Measurements from ENCODE around the gene RGL1.

Gene RGL1

GRCh38 chr1:183842795-183843144 is 37.9 kb downstream of the RGL1 start:
- H3K4me1 ChIP-seq (ENCODE audit: insufficient read depth, low read length, severe bottlenecking) = peaks cover 14% of the 10 kb centered on the region
- no peak overlapping the region for H2AFZ ChIP-seq (ENCODE audit: low read length)
- H3K79me2 ChIP-seq (ENCODE audit: insufficient read depth, low read length) = no peaks in the 10 kb centered on the region
- TF ChIP-seq EZH2 (IDR thresholded peaks at IDR 0.05; ENCODE audit: borderline replicate concordance, low read length) (no peak), CTCF (IDR thresholded peaks at IDR 0.05; ENCODE audit: low read length) (no peak)
- no peak overlapping the region for H3K9ac ChIP-seq (ENCODE audit: low read length)
- H3F3A ChIP-seq (ENCODE audit: insufficient read depth, low read length) = no peaks in the 10 kb centered on the region
- no peaks in the 10 kb centered on the region for H4K20me1 ChIP-seq (ENCODE audit: insufficient read depth, low read length)
- no peaks in the 10 kb centered on the region for H3K9me2 ChIP-seq (ENCODE audit: low read depth, low read length)
- H3K36me3 ChIP-seq (ENCODE audit: insufficient read depth, low read length) = no peaks in the 10 kb centered on the region
- no peaks in the 10 kb centered on the region for H3K9me3 ChIP-seq (ENCODE audit: low read length)
- H3K4me3 ChIP-seq (ENCODE audit: low read depth, low read length, poor library complexity, severe bottlenecking) = no peak overlapping the region
- H3K27ac ChIP-seq (ENCODE audit: low read depth, low read length, poor library complexity, severe bottlenecking) = no peak overlapping the region
- 0 out of 2 replicates have a peak overlapping the region, but pooled peaks have one; percentile 4 for H3K4me2 ChIP-seq (ENCODE audit: low read length)
- no peaks in the 10 kb centered on the region for H3K27me3 ChIP-seq (ENCODE audit: insufficient read depth, low read length)

GRCh38 chr1:183844806-183845205 is 39.9 kb downstream of the RGL1 start:
- H3K36me3 ChIP-seq (ENCODE audit: insufficient read depth, low read length) = no peaks in the 10 kb centered on the region
- H3K4me3 ChIP-seq (ENCODE audit: low read depth, low read length, poor library complexity, severe bottlenecking) = no peak overlapping the region
- no peak overlapping the region for H3K27ac ChIP-seq (ENCODE audit: low read depth, low read length, poor library complexity, severe bottlenecking)
- H3K27me3 ChIP-seq (ENCODE audit: insufficient read depth, low read length) = no peaks in the 10 kb centered on the region
- H3K79me2 ChIP-seq (ENCODE audit: insufficient read depth, low read length) = no peaks in the 10 kb centered on the region
- no peak overlapping the region for H3K4me2 ChIP-seq (ENCODE audit: low read length)
- H3K9ac ChIP-seq (ENCODE audit: low read length) = no peak overlapping the region
- H4K20me1 ChIP-seq (ENCODE audit: insufficient read depth, low read length) = no peaks in the 10 kb centered on the region
- H3K9me2 ChIP-seq (ENCODE audit: low read depth, low read length) = no peaks in the 10 kb centered on the region
- TF ChIP-seq EZH2 (IDR thresholded peaks at IDR 0.05; ENCODE audit: borderline replicate concordance, low read length) (no peak), CTCF (IDR thresholded peaks at IDR 0.05; ENCODE audit: low read length) (no peak)
- no peaks in the 10 kb centered on the region for H3K9me3 ChIP-seq (ENCODE audit: low read length)
- peaks cover 14% of the 10 kb centered on the region for H3K4me1 ChIP-seq (ENCODE audit: insufficient read depth, low read length, severe bottlenecking)
- no peaks in the 10 kb centered on the region for H3F3A ChIP-seq (ENCODE audit: insufficient read depth, low read length)
- no peak overlapping the region for H2AFZ ChIP-seq (ENCODE audit: low read length)

GRCh38 chr1:183845681-183846080 is 40.8 kb downstream of the RGL1 start:
- TF ChIP-seq EZH2 (IDR thresholded peaks at IDR 0.05; ENCODE audit: borderline replicate concordance, low read length) (no peak), CTCF (IDR thresholded peaks at IDR 0.05; ENCODE audit: low read length) (no peak)
- Histone ChIP-seq H3K27me3 (ENCODE audit: insufficient read depth, low read length) (no peaks in the 10 kb centered on the region), H3K4me2 (ENCODE audit: low read length) (no peak overlapping the region), H3F3A (ENCODE audit: insufficient read depth, low read length) (no peaks in the 10 kb centered on the region), H3K9me2 (ENCODE audit: low read depth, low read length) (no peaks in the 10 kb centered on the region), H3K9ac (ENCODE audit: low read length) (no peak overlapping the region), H3K4me3 (ENCODE audit: low read depth, low read length, poor library complexity, severe bottlenecking) (no peak overlapping the region), H3K36me3 (ENCODE audit: insufficient read depth, low read length) (no peaks in the 10 kb centered on the region), H2AFZ (ENCODE audit: low read length) (no peak overlapping the region), H4K20me1 (ENCODE audit: insufficient read depth, low read length) (no peaks in the 10 kb centered on the region), H3K79me2 (ENCODE audit: insufficient read depth, low read length) (no peaks in the 10 kb centered on the region), H3K27ac (ENCODE audit: low read depth, low read length, poor library complexity, severe bottlenecking) (no peak overlapping the region), H3K4me1 (ENCODE audit: insufficient read depth, low read length, severe bottlenecking) (peaks cover 14% of the 10 kb centered on the region), H3K9me3 (ENCODE audit: low read length) (no peaks in the 10 kb centered on the region)
